ENCODE measurements around the gene WNT7B. TPM values are rescaled to one million over a fixed set of nuclear protein-coding genes. Genes with fewer than 3 reads are reported as not detected.

Gene WNT7B
- total and polyA plus RNA-seq, 2 experiments from 2014 or later = 0.10 TPM; not detected in 1

- no peaks in the 10 kb centered on the region for H4K20me1 ChIP-seq (replicated peaks; ENCODE audit: insufficient read depth)
- H3K9me2 ChIP-seq (ENCODE audit: insufficient read depth) = no peaks in the 10 kb centered on the region
- H3K4me3 ChIP-seq = no peak overlapping the region
- H3K27ac ChIP-seq (ENCODE audit: low read depth) = no peak overlapping the region
- Mint-ChIP-seq H3K9me3 (no peaks in the 10 kb centered on the region), H3K4me1 (no peaks in the 10 kb centered on the region), H3K36me3 (ENCODE audit: low read depth) (no peaks in the 10 kb centered on the region), H3K27ac (no peak overlapping the region), H3K4me3 (no peak overlapping the region), H3K27me3 (ENCODE audit: insufficient read depth, low read depth, poor library complexity) (peaks cover 5% of the 10 kb centered on the region)
- H3K4me1 ChIP-seq (ENCODE audit: insufficient read depth) = no peaks in the 10 kb centered on the region
- no peak for ATAC-seq
- DNase-seq (ENCODE audit: low spot score) = no peak
- H3K27me3 ChIP-seq (ENCODE audit: insufficient read depth) = no peaks in the 10 kb centered on the region
- H3K4me2 ChIP-seq = no peak overlapping the region
- TF ChIP-seq ZNF114 (CRISPR knock-in tag; IDR thresholded peaks at IDR 0.05) = no peak
- no peak for TF ChIP-seq CREB1 (CRISPR knock-in tag; IDR thresholded peaks at IDR 0.05; ENCODE audit: low read depth)
- no peak overlapping the region for H2AFZ ChIP-seq
- H3F3A ChIP-seq (replicated peaks; ENCODE audit: low read depth) = no peaks in the 10 kb centered on the region
- no peaks in the 10 kb centered on the region for H3K36me3 ChIP-seq (ENCODE audit: insufficient read depth)
- H3K79me2 ChIP-seq (replicated peaks; ENCODE audit: insufficient read depth) = no peaks in the 10 kb centered on the region
These were observed 47.3 kb downstream of the WNT7B start for GRCh38 chr22:45929649-45930048.

GRCh38 chr22:45928726-45929368 is 48.1 kb downstream of the WNT7B start:
- DNase-seq (ENCODE audit: low spot score) = no peak
- no peak overlapping the region for H2AFZ ChIP-seq
- H3K79me2 ChIP-seq (replicated peaks; ENCODE audit: insufficient read depth) = no peaks in the 10 kb centered on the region
- Mint-ChIP-seq H3K4me1 (no peaks in the 10 kb centered on the region), H3K27me3 (ENCODE audit: insufficient read depth, low read depth, poor library complexity) (peaks cover 5% of the 10 kb centered on the region), H3K9me3 (no peaks in the 10 kb centered on the region), H3K4me3 (no peak overlapping the region), H3K27ac (no peak overlapping the region), H3K36me3 (ENCODE audit: low read depth) (no peaks in the 10 kb centered on the region)
- no peaks in the 10 kb centered on the region for H4K20me1 ChIP-seq (replicated peaks; ENCODE audit: insufficient read depth)
- no peak overlapping the region for H3K4me3 ChIP-seq
- TF ChIP-seq ZNF331 (CRISPR knock-in tag; IDR thresholded peaks at IDR 0.05; ENCODE audit: low read depth) = no peak
- TF ChIP-seq POLR2AphosphoS5 (IDR thresholded peaks at IDR 0.05; ENCODE audit: low read depth) = no peak
- no peak for TF ChIP-seq ZNF114 (CRISPR knock-in tag; IDR thresholded peaks at IDR 0.05)
- H3K9me2 ChIP-seq (ENCODE audit: insufficient read depth) = no peaks in the 10 kb centered on the region
- no peak overlapping the region for H3K27ac ChIP-seq (ENCODE audit: low read depth)
- H3K4me2 ChIP-seq = no peak overlapping the region
- H3K27me3 ChIP-seq (ENCODE audit: insufficient read depth) = no peaks in the 10 kb centered on the region
- H3K4me1 ChIP-seq (ENCODE audit: insufficient read depth) = no peaks in the 10 kb centered on the region
- H3K36me3 ChIP-seq (ENCODE audit: insufficient read depth) = no peaks in the 10 kb centered on the region
- no peak for ATAC-seq
- no peaks in the 10 kb centered on the region for H3F3A ChIP-seq (replicated peaks; ENCODE audit: low read depth)

GRCh38 chr22:45927059-45927458 is 49.9 kb downstream of the WNT7B start:
- TF ChIP-seq ETS1 (IDR thresholded peaks at IDR 0.05) (no peak), CTCF (conservative IDR thresholded peaks at IDR 0.05; ENCODE audit: low read depth in 2 of 2) (no peak), CREB1 (CRISPR knock-in tag; IDR thresholded peaks at IDR 0.05; ENCODE audit: low read depth) (no peak), NANOG (IDR thresholded peaks at IDR 0.05; ENCODE audit: borderline replicate concordance) (no peak), ZNF114 (CRISPR knock-in tag; IDR thresholded peaks at IDR 0.05) (no peak), EZH2 (IDR thresholded peaks at IDR 0.05; ENCODE audit: low read depth, unreplicated experiment) (no peak)
- Histone ChIP-seq H3K36me3 (ENCODE audit: insufficient read depth) (no peaks in the 10 kb centered on the region), H3K4me1 (ENCODE audit: insufficient read depth) (no peaks in the 10 kb centered on the region), H3F3A (replicated peaks; ENCODE audit: low read depth) (no peaks in the 10 kb centered on the region), H3K4me3 (no peak overlapping the region), H3K79me2 (replicated peaks; ENCODE audit: insufficient read depth) (no peaks in the 10 kb centered on the region), H3K9me2 (ENCODE audit: insufficient read depth) (no peaks in the 10 kb centered on the region), H3K27ac (ENCODE audit: low read depth) (no peak overlapping the region), H3K4me2 (no peak overlapping the region), H2AFZ (no peak overlapping the region), H4K20me1 (replicated peaks; ENCODE audit: insufficient read depth) (no peaks in the 10 kb centered on the region), H3K27me3 (ENCODE audit: insufficient read depth) (no peaks in the 10 kb centered on the region)
- DNase-seq (ENCODE audit: low spot score) = no peak
- no peak overlapping the region for H3K4me3 Mint-ChIP-seq
- no peaks in the 10 kb centered on the region for H3K9me3 Mint-ChIP-seq
- H3K36me3 Mint-ChIP-seq (ENCODE audit: low read depth) = no peaks in the 10 kb centered on the region
- no peak for ATAC-seq
- H3K27ac Mint-ChIP-seq = no peak overlapping the region
- H3K27me3 Mint-ChIP-seq (ENCODE audit: insufficient read depth, low read depth, poor library complexity) = peaks cover 5% of the 10 kb centered on the region
- no peaks in the 10 kb centered on the region for H3K4me1 Mint-ChIP-seq

Measured in GM23338 (cell line).